Gastrocnemius medialis (tissue), 4 donors: ENCODE data around the gene PBX3.

Experiments used
- CTCF ChIP-seq, 5 experiments: fragments of 450-650 bp in 3 of 5; fragments of 200-600 bp in 2 of 5; sonication (generic) in 2 of 5; IDR thresholded peaks in 4 of 5; conservative IDR thresholded peaks in 1 of 5; 1 replicate in 4 of 5; 2 replicates in 1 of 5; pipeline ENCODE4 v1.5.1; 2016 to 2019; ENCODE audit warnings: antibody characterized with exemption in 5 of 5, mild to moderate bottlenecking in 3 of 5, moderate library complexity in 3 of 5
- POLR2A ChIP-seq, 2 donors: fragments of 450-650 bp; IDR thresholded peaks; one replicate each; pipeline ENCODE4 v1.6.1; 2017; ENCODE audit warnings: antibody characterized with exemption in 2 of 2, mild to moderate bottlenecking in 2 of 2, moderate library complexity in 2 of 2

DNA sequence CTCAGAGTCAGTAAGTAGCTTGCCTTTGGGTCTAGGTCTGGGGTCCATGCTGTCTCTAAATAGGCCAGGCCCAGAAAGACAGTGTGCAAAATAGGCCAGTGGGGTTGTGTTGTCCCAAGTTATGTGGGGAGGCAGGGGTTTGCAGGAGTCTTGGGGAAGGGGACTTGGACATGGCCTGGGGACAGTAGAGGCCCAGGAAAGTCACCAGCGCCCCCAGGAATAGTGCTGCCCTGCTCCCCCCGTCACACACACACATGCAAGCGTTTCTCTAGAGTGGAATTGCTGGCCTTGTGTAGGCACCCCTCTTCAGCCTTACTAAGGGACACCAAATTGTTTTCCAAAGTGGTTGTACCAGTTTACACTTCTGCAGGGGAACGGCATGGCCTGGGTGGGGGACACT, 227.5 kb downstream of the PBX3 start:
- TF ChIP-seq CTCF (IDR thresholded peaks at IDR 0.05 in 4 of 5, conservative IDR thresholded peaks at IDR 0.05 in 1 of 5) (no peak), POLR2A (IDR thresholded peaks at IDR 0.05) (no peak)
